ENCODE measurements around the gene SRC.

Gene SRC

DNA sequence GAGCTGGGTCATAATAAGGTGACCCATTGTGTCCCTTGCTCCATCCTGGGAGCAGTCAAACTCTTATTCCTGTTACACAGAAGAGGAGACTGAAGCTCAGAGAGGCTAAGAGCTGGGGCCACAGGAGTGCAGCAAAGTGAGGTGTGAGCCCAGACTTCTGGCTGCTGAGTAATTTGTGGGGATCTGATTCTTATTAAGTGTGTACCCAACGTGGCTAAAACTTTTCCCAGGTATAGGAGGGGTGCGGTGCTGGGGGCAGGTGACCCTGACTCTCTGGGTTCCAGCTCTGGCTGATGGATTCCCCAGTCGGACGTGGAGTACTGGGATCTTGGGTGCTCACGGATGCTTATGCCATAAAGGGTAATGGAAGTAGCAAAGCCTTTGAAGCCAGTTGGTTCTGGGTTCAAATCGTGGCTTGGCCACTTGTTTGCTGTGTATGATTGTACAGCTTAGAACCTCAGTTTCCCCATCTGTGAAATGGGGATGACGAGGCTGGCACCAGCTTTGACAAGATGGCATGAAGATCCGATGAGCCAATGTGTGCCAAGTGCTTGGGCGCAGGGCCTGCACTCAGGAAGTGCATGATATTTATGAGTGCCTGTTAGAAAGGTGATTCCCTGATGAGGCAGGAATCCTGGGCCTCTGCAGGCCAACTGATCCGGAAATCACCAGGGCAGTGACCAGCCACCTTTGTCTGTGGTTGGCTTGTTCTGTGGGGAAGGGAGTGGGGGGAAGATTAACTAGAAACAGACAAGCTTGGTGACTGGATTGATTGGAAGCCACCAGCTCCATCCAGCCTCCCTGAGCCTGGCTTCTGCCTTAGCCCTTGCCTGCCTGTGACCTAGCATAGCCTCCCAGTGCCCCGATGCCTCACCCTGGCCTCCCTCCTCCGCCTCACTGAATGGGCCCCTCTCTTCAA, 6.0 kb downstream of the SRC start:
- DNase-seq: no peak

DNA sequence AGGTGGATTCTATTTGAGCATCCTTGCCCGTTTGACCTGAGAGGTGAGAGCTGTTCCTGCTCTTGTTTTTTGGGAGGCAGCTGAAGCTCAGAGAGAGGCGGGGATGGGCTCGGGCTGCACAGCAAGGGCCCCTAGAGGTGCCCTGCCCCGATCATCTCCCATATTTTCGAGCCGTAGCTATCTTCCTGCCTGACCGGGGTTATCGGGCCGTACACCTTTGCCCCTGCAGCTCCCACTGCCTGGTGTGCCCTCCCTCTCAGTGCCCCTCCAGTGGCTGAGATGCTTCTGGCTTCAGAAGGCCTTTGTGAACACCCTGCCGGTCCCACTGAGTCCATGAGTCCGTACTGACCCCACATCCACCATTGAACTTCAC, 6.7 kb downstream of the SRC start:
- DNase-seq: no peak

DNA sequence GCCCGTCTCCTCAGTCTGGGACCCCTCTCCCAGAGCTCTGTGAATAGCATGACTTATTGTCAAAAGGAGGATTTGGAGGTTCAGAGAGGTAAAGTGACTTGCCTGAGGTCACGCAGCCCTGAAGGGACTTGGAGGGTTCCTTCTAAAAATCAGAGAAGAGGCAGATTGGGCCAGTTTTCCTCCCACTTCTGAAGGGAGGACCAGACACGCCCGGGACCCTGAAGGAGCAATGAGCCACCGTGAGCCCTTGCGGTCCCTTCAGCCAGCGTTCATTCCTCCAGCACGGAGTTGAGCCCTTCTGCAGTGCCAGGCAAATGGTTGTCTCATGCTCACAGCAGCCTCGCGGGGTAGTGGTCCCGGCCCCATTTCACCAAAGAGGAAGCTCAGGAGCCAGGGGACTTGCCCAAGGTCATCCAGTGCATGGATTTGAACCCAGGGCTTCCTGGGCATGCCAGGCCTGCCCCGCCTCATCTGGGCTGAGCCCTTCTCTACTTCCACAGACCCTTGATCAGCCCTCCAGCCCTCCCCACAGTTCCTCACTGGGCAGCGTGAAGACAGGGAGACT, 7.4 kb downstream of the SRC start:
- no peak for DNase-seq

DNA sequence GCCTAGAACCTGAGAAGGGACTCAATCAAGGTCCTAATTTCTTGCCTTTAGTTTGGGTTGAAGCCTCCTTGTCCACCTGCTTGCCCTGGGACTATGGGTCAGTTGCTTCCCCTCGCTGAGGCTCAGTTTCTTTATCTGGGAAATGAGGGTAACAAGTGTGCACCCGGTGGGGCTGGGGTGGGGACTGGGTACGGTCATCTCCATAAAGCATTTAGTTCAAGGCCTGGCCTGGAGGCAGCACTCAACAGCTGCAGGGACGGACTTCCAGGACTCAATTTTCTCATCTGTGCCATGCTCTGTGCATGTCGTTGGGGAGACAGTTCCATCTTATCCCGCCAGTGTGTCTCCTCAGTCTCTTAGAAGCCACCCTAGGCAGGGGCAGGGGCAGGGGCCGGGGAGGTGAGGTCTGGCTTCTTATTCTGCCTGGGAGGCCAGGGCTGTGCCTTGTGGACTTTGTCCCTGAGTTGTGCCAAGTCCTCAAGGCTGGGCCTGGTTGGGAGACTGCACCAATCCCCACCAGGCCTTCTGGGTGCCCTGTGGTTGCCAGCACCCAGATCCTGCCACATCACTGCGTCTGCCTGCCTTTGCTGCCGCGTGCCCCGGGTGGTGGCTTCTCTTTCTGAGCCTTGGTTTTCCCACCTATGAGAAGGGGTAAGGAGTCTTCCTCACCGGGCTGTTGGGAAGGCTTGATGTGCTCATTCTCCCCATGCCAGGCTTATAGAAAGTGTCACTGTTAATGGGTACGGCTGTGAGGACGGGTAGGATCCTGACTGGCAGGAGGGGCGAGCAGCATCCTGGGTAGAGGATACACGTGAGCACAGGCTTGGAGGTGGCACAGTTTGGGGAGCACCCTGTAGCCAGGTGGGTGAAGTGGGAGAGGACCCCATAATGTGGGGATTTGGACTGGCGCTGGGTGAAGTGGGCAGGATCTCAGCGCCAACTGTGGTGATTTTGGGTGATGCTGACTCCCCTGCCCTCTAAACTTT, 8.6 kb downstream of the SRC start:
- DNase-seq: no peak

DNA sequence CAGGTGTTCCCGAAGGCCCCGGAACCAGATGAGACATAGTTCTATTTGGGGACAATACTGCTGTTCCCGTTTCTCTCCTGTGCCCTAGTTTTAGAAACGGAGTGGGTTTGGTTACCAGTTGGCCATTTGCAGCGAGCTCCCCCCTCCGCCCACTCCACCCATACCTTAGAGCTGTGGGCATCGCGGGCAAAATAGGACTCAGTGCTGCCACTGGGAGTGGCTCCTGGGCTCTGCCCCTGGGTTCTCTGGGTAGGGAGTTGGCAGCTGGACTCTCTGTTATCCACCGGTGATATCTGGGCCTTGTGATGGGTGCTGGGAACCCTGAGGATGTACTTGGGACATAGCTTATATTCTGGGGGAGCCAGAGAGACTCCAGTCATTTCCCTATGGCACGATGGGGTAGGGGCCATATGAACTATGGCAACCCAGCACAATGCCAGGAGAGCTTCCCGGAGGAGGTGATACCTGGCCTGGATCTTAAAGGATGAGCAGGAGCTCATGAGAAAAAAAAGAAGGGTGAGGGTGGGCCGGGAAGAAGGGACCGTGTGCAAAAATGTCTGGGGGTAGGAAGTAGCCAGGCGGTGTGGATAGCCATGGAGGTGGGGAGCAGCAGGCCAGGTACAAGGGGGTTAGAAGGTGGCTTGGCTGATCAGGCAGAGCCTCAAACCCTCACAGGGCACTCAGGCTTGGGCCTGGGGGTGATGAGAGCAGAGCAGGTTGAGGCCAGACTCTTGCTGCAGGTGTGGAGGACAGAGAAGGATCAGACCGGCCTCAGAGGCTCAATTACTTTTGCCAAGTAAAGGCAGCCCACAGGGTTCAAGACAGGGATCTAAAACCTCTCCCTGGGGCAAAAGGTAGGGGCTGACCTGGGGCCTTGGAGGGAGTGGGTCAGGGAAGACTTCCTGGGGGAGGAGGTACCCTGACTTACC, 9.6 kb downstream of the SRC start:
- DNase-seq: no peak

DNA sequence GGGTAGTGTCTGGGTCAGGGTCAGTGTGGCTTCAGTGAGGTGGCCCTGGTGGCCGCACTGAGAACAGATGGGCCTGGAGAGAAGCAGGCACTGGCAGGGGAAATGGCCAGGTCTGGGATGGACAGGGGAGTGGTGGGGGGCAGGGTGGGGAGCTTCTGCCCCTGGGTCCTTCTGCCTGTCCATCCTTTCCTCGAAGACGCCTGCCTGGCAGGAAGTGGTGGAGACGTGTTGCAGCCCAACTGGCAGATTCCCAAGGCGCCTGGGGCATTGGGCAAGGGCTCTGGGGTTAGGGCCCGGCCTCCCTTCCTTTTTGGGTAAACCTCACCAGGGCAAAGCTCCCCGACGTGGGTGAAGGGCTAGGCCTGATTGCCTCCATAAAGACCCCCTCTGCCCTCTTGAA, 10.4 kb downstream of the SRC start:
- no peak for DNase-seq

DNA sequence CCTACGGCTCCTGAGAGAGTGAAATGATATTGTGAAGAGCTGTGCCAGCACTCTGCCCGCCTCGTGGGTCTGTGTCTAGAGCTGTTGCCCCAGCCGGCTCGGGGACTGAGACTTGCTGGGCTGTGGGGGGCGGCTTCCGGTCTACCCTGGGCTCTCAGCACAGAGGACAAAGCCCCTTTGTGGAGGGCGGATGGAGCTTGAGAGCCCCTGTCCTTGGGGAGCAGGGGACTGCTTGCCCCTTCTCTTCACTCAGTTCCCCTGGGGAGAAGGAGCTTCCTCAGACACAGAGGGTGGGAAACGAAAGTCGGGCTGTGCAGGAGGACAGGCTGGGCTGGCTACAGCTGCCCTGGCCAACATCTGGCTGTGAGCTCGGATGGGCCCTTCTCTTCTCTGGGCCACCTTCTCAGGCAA, 11.0 kb downstream of the SRC start:
- DNase-seq: no peak

DNA sequence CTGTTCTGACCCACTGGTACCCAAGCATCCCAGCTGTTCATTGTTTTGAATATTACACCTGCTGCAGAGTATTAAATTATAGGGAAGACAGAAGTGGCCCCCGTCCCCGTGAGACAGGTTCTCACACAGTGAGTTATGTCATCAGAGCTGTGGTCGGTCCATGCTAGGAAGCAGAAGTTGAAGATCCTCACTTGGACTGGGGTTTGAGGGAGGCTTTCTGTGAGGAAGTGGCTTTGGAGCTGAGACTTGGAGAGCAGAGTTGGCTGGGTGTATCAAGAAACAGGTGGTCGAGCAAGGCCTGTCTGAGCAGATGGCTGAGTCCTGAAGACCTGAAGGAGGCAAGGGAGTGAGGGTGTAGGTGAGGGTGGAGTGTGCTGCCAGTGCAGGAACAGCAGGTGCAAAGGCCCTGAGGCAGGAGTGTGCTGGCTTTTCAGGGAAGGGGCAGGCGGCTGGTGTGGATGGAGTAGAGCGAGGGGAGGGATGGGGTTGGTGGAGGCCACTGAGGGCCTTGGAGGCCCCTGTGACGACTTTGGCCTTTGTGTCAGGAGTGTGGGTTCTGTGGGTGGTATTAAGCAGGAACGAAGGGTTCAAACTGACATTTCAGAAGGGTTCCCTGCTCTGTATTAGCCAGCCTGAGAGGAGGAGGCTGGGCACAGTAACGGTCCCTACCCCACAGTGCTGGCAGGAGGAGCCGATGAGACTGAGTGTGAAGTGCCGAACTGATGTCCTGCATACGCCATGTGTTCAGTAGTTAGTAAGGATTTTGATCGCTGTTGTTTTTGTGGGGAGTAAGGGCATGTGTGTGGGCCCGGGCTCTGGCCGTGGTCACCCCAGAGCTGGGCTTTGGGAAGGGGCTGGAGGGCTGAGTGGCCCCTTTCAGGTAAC, 11.8 kb downstream of the SRC start:
- DNase-seq: no peak

DNA sequence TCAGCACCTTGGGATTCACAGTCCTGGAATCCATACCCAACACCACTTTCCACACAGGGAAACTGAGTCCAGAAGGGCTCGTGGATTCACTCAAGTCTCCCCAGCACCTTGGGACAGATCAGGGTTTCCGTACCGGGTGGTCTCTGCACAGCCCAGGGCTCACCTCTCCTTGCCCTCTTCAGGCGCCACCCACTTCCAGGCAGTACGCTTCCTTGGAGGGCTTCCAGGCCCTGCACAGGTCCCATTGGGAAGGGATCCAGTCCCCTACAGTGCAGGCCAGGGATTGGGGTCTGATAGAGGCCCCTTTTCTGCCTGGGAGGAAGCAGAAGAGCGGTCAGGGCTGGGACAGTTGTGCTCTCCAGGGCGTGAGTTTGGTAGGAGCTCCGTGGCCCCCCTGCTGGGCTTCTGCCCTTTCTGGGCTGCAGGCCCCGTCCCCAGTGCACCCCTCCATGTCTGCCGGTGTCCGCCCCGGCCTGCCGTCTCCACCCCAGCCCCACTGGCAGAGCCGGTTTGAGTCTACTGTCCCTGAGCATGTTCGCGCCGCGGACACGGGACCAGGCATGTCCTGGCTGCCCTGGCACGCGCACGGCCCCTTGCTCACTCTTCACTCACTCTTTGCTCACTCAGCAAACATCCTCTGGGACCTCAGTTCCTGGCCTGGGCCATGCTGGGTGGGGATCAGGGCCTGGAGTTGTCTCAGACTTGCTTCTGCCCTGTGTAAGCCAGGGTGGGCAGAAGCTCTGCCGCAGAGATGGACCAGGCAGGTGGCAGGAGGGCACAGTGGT, 12.6 kb downstream of the SRC start:
- DNase-seq: no peak

DNA sequence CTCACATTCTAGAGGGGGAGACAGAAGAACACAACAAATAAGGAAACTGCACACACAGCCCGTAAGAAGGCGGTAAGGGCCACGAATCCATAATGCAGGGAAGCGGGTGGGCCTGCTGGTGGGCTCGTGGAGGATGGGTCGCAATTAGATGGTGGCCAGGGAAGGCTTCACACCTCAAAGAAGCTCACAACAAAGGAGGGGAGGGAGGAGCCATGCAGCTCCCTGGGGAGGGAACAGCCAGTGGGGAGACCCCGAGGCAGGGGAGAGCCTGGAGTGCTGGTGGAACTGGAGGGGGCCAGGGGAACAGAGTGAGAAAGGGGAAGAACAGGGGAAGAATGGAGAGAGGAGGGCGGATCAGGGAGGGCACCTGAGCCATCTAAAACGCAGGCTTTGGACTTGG, 13.4 kb downstream of the SRC start:
- DNase-seq: no peak

DNA sequence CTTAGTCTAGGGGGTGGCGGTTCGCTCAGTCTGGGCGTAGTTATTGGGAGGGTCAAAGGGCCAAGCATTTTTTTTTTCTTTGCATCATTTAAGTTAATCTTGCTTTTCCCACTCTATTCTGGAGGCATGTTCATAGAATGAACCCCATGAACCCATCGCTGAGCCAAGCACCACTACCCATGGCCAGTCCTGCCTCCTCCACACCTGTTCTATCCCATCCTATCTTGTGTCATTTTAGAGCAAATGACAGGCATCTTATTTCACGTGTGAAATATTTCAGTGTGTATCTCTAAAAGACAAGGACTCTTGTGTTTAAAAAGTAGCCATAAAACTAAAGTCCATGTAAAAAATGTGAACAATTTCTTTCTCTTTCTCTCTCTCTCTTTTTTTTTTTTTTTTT, 13.9 kb downstream of the SRC start:
- no peak for DNase-seq

DNA sequence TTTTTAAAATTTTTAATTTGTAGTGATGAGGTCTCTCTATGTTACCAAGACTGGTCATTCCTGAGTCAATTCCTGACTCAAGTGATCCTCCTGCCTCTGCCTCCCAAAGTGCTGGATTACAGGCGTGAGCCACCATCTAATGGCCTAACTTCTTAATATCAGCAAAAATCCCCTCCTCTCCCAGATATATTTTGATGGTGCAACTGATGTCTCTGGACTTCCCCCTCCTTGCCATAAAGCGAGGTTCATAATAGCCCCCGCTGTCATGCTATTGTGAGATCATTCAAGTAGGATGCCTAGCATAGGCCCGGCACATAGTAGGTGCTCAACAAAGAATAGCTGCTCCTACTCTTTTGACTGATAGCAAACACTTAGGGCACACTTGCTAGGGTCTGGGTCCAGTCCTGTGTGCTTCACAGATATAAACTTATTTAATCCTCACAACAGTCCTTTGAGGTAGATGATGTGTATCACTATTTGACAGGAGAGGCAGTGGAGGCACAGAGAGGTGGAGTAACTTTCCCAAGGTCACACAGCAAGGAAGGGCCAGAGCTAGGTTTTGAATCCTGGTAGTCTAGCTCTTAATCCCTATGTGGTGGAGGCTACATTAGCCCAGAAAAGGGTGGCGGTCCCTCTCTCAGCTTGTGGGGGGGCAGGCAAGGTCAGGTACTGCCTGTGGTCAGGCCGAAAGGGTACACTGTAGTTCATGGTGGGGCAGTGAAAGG, 14.6 kb downstream of the SRC start:
- DNase-seq: no peak

DNA sequence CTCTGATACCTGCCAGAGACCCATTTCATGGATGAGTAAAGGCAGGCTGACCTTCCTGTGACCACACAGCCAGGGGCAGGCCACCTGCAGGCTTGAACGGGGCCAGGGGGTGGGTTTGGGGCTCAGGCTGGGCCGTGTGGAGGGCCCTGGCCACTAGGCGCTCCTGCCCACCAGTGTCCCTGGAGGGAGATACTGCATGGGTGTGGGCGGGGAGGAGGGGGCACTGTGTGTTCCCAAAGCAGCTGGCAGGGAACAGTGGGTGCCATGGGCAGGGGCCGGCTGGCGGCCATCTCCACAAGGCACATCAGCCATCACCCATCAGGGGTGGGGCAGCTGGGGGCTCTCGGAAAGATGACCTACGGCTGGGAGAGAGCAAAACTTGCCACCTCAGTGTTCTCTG, 15.4 kb downstream of the SRC start:
- DNase-seq: no peak

DNA sequence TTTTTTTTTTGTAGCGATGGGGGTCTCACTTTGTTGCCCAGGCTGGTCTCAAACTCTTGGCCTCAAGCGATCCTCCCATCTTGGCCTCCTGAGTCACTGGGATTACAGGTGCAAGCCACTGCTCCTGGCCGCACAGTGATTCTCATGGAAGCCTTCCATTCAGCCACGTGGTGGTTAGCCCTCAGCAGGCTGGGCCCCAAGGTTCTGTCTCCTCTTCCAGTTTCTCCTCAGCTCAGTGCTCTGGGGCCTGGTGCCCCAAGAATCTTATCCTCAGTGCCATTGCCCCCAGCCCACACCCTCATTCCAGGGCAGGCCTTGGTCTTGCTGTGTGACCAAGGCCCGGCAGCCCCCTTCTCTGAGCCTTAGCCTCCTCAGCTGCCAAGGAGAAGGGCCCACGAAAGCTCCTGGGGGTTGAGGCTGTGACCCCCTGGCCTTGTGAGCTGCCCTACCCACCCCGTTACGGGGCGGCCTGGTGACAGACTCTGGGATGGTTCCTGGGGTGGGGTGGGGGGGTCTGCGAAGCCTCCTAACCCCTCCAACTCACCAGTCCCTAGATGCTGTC, 16.4 kb downstream of the SRC start:
- no peak for DNase-seq

DNA sequence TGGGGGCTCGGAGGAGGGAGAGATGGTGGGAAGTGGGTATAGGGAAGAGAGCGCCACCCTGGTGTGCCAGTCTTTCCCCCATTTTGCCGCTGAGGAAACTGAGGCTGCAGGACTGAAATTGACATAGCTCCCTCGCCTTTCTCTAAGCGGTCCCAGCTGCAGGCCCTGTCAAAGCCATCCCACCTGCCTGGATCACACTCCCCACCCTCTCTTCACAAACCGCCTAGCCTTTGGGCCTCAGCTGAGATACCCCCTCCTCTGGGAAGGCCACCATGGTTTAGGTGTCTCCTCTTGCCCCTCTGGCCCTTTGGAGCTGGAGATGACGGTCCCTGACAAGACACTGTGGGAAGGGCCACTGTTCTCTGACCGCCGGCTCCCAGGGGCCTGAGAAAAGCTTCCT, 16.9 kb downstream of the SRC start:
- no peak for DNase-seq

DNA sequence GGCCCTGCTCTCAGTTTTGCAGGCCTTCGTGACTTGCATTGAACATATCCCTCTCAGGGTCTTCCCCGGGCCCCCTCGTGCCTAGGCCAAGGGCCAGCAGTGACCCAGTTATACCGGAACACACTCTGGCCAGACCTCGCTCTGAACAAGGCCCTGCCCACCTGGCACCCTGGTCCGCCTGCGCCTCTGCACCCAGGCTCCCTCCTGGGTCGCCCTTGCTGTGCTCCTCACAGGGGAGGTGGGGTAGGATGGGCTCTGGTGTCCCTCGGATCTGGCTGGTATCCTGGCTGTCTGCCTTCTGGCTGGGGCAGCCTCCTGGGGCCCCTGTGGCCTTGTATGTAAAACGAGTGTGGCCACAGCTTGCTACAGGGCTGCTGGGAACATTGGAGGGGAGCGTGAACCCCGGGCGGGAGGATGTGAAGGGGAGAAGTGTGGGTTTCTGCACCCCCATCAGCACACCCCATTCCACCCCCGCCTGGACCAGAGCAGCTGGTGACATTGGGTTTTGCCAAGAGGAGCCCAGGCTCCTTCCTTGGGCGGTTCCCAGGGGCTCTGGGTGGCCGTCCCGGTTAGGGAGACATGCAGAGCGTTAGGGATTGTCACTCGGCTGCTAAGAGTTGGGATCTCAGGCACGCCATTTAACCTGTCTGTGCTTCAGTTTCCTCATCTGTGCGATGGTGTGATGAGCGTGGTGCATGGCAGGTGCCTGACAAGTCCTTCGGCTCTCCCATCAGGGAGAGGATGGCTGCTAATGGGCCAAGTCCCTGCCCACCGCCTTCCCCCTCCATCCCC, 17.5 kb downstream of the SRC start:
- DNase-seq: no peak

DNA sequence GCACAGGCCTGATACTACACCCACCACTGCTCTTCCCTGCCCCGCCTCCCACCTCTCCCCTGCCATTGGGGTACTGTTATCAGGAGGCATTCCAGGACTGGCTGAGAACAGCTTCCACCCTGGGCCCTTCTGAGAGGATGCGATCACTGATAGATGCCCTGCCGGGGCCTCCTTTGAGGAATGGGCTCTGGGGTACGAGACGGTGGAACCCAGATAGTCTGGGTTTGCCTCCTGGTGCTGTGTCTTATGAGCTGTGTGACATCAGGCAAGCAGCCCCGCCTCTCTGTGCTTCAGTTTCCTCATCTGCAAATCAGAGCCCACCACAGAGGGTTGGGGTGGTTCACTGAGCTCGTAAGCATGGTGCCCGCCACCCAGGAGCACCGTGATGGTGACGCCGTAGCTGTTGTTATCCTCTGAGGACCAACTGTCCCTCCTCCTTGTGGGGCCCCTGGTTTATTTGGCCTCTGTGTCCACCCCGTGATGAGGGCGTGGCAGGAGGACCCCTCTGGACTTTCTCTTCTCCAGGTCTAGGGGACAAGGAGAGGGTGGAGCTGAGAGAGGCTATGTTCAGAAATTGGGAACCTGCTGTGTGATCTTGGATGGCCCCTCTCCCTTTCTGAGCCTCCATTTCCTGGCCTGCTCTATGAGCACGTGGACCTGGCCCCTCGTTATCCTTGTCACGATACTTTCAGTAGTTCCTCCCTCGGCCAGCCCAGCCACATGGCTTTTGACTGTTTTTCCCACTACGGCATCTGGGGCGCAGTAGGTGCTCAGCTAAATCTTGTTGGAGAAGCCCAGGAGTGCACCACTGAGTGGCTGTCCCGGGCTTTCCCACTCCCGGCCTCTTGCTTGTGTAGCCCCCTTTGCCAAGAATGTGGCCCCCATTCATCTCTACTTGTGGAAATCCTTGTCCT, 18.3 kb downstream of the SRC start:
- DNase-seq: no peak

DNA sequence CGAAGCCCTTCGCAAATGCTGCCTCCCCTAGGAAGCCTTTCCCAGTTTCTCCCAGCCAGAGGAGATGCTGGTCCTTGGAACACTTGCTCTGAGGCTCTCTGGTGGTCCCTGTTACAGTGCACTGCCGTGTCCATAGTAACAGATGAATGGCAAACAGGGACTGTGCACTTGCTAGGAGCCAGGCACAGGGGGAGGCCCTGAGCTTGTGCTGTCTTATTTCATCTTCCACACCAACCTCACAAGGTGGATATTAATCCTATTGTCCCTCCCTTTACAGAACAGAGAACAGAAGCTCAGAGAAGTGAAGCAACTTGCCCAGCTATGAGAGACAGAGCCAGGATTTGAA, 19.0 kb downstream of the SRC start:
- DNase-seq: no peak
